OCI-LY3 (cell line): ENCODE data around the gene KRTAP9-8.
"Not testable (repeated sequence)": the region's sequence is repeated elsewhere in the genome, so short reads cannot be mapped to it uniquely, and the experiment has no call there.

ENCODE experiments used
- H2AFZ ChIP-seq: fragments of 200-600, 300-600 bp; shearing (Covaris generic); 2 replicates; pipeline ENCODE4 v1.6.0; 2014; ENCODE audit warnings: antibody characterized with exemption, low read depth, low read length
- H3K27ac ChIP-seq: fragments of 200-600, 300-600 bp; sonication (generic); 2 replicates; pipeline ENCODE4 v1.5.1; 2014; ENCODE audit warnings: mild to moderate bottlenecking, low read length, moderate library complexity, mixed read lengths
- H3K27me3 ChIP-seq: fragments of 200-600, 300-600 bp; sonication (generic); 2 replicates; pipeline ENCODE4 v1.6.1; 2014; ENCODE audit warnings: low read depth, low read length, mixed read lengths
- H3K36me3 ChIP-seq: fragments of 200-600, 300-600 bp; sonication (generic); replicated peaks from 2 replicates; pipeline ENCODE3; 2014; ENCODE audit warnings: low read depth, low read length, mixed read lengths
- H3K4me1 ChIP-seq: fragments of 300-600, 200-600 bp; sonication (generic); 2 replicates; pipeline ENCODE4 v1.6.1; 2014; ENCODE audit warnings: low read length, mixed read lengths
- H3K4me2 ChIP-seq: fragments of 200-600, 300-600 bp; sonication (generic); 2 replicates; pipeline ENCODE4 v1.6.1; 2014; ENCODE audit warnings: low read length, mixed read lengths
- H3K4me3 ChIP-seq: fragments of 300-600, 200-600 bp; sonication (generic); 2 replicates; pipeline ENCODE4 v1.5.1; 2014; ENCODE audit warnings: antibody characterized with exemption, mild to moderate bottlenecking, low read length, moderate library complexity
- H3K79me2 ChIP-seq: fragments of 300-600, 200-600 bp; shearing (Covaris generic); 2 replicates; pipeline ENCODE4 v1.6.1; 2014; ENCODE audit warnings: mild to moderate bottlenecking, low read length, mixed read lengths
- H3K9ac ChIP-seq: fragments of 300-600, 200-600 bp; shearing (Covaris generic); 2 replicates; pipeline ENCODE4 v1.6.0; 2014; ENCODE audit warnings: mild to moderate bottlenecking, low read length, moderate library complexity
- H3K9me3 ChIP-seq: fragments of 200-600, 300-600 bp; shearing (Covaris generic); 2 replicates; pipeline ENCODE4 v1.6.1; 2014; ENCODE audit warnings: low read length, mixed read lengths; ENCODE audit not compliant: insufficient read depth
- H4K20me1 ChIP-seq: fragments of 200-600, 300-600 bp; sonication (generic); 2 replicates; pipeline ENCODE4 v1.6.1; 2016; ENCODE audit warnings: low read length, mixed read lengths; ENCODE audit not compliant: insufficient read depth
- CTCF ChIP-seq: fragments of 200-600, 300-600 bp; sonication (generic); IDR thresholded peaks from 2 replicates; pipeline ENCODE4 v1.5.1; 2014; ENCODE audit warnings: antibody characterized with exemption, low read length, low read depth
- EZH2phosphoT487 ChIP-seq: fragments of 200-600 bp; shearing (Covaris generic); IDR thresholded peaks from 2 replicates; pipeline ENCODE4 v1.6.1; 2018; ENCODE audit warnings: antibody characterized with exemption, mixed run types, low read depth

Gene KRTAP9-8

DNA sequence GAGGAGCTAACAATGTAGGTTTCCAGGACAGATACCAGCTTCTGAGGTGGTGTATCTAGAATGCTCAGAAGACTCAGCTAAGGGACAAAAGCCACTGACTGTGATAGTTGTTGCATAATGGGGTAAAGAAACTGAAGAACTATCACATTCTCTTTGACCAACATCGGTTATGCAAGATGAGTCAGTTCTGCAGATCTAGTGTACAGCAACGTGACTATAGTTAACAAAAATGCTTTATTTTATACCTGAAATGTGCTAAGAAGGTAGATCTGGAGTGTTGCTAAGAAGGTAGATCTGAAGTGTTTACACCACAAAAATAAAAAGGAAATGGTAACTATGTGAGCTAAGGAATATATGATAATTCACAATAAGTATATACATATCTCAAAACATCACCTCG, 29.9 kb downstream of the KRTAP9-8 start:
- Histone ChIP-seq H3K4me2 (no peak overlapping the region), H3K9ac (no peak overlapping the region), H3K36me3 (no peaks in the 10 kb centered on the region), H3K27me3 (peaks cover 9% of the 10 kb centered on the region), H3K4me3 (no peak overlapping the region), H2AFZ (no peak overlapping the region), H4K20me1 (no peaks in the 10 kb centered on the region), H3K4me1 (peaks cover 7% of the 10 kb centered on the region), H3K79me2 (no peaks in the 10 kb centered on the region), H3K9me3 (no peaks in the 10 kb centered on the region), H3K27ac (no peak overlapping the region)
- TF ChIP-seq EZH2phosphoT487 (no peak), CTCF (no peak)

- not testable (repeated sequence) for H3K9me3 ChIP-seq, H3K36me3 ChIP-seq, H2AFZ ChIP-seq
Measured at GRCh38 chr17:41271323-41271722, 33.5 kb downstream of the KRTAP9-8 start.

DNA sequence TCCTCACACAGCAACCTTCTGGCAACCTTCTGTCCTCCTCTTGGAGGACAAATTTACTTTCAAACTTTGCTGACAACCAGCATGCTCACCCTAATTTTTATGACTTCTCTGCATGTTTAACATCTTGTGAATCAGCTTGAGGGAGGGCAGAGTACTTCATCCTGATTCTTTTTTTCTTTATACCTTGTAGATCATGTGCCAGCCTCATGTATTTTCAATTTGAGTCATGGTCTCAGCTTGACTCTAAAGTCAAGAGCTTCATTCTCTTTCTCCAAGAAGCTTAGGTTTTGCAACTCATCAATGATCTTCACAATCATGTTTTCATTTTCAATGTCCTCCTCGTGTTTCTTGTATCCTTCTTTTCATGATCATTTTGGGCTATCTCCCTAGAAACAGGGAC, 34.1 kb downstream of the KRTAP9-8 start:
- peaks cover 7% of the 10 kb centered on the region for H3K4me1 ChIP-seq
- H3K27ac ChIP-seq = no peak overlapping the region
- no peaks in the 10 kb centered on the region for H3K79me2 ChIP-seq
- H3K4me2 ChIP-seq = peak overlapping the region; percentile 9; the same call in 1 of the 2 replicates
- H3K36me3 ChIP-seq = no peaks in the 10 kb centered on the region
- H3K27me3 ChIP-seq = peaks cover 9% of the 10 kb centered on the region
- H3K4me3 ChIP-seq = no peak overlapping the region
- no peak overlapping the region for H3K9ac ChIP-seq
- no peak overlapping the region for H2AFZ ChIP-seq
- TF ChIP-seq EZH2phosphoT487 = no peak
- TF ChIP-seq CTCF = no peak
- H4K20me1 ChIP-seq = no peaks in the 10 kb centered on the region
- H3K9me3 ChIP-seq = no peaks in the 10 kb centered on the region

More at GRCh38 chr17:41271323-41271722, 33.5 kb downstream of the KRTAP9-8 start:
- H3K4me1 ChIP-seq, H3K79me2 ChIP-seq, H3K9ac ChIP-seq, H3K4me3 ChIP-seq, H3K27me3 ChIP-seq, H4K20me1 ChIP-seq, H3K4me2 ChIP-seq, H3K27ac ChIP-seq: not testable (repeated sequence)

GRCh38 chr17:41275648-41276190, 37.9 kb downstream of the KRTAP9-8 start, which contains the start of gene KRTAP9-7:
Gene KRTAP9-7, plus strand, starts transcription at chr17:41275698. Its CDS starts 0 bp downstream, at chr17:41275698.
- H3K4me1 ChIP-seq, H2AFZ ChIP-seq, H3K4me2 ChIP-seq, H3K79me2 ChIP-seq, H3K9ac ChIP-seq, H3K4me3 ChIP-seq, H3K27ac ChIP-seq, H3K9me3 ChIP-seq, H4K20me1 ChIP-seq, H3K36me3 ChIP-seq: not testable (repeated sequence)
- peaks cover 17% of the 10 kb centered on the region for H3K27me3 ChIP-seq

DNA sequence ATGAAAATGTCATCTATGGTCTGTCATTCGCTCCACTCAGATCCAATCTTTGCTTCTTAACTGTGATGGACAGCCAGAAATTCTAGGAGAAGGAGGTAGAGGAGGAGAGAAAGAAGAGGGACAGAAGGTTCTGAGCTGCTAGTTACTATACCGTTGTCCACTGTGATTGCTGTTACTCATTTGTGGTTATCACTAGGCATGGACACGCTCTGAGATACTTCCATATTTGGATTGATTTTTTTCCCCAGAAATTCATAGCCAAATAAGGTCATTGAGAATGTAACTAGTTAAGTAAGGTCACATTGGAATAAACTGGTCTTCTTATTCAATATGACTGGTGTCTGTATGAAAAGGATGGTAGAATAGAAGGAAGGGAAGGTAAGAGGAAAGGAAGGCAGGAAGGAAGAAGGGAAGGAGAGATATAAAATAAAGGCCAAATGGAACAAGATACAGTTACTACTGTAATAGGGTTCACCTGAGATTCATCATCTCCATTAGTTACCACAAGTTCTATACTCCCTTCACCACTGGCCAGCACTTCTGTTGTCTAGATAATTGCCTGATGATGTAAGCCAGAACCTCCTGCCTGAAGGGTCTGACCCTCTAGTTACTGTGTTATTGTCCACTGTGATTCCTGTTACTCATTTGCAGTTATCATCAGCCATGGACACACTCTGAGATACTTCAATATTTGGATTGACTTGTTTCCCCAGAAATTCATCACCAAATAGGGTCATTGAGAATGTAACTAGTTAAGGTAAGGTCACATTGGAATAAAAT, 40.6 kb downstream of the KRTAP9-8 start:
- no peak overlapping the region for H3K9ac ChIP-seq
- TF ChIP-seq EZH2phosphoT487 = no peak
- no peak for TF ChIP-seq CTCF
- no peaks in the 10 kb centered on the region for H3K79me2 ChIP-seq
- no peaks in the 10 kb centered on the region for H4K20me1 ChIP-seq
- no peaks in the 10 kb centered on the region for H3K9me3 ChIP-seq
- peaks cover 29% of the 10 kb centered on the region for H3K27me3 ChIP-seq
- H3K4me1 ChIP-seq = no peaks in the 10 kb centered on the region
- no peak overlapping the region for H3K4me3 ChIP-seq
- H2AFZ ChIP-seq = no peak overlapping the region
- no peak overlapping the region for H3K27ac ChIP-seq
- H3K4me2 ChIP-seq = no peak overlapping the region
- no peaks in the 10 kb centered on the region for H3K36me3 ChIP-seq
